Measurements from ENCODE around the gene ZNF808. TPM values are rescaled to one million over a fixed set of nuclear protein-coding genes. Genes with fewer than 3 reads are reported as not detected.
"Not testable (repeated sequence)": the region's sequence is repeated elsewhere in the genome, so short reads cannot be mapped to it uniquely, and the experiment has no call there.

ZNF808 gene
- total RNA-seq, 4 donors from 2014 or later: 11.3 to 18.7 (median 14.2) TPM

GRCh38 chr19:52535771-52536447 is 8.4 kb downstream of the ZNF808 start:
- Histone ChIP-seq H3K27me3 (no peaks in the 10 kb centered on the region), H3K9me3 (no peaks in the 10 kb centered on the region), H3K27ac (replicated peaks in 1 of 4) (peak overlapping the region; percentile 69 to 91 (median 84)), H3K4me3 (peak overlapping the region; percentile 62 to 80 (median 65)), H3K36me3 (peaks cover 5 to 19% (median 5%) of the 10 kb centered on the region in 4 donors), H3K4me1 (peaks cover 8 to 22% (median 15%) of the 10 kb centered on the region in 4 donors)
- intact Hi-C loops (cut with DNase I): no loop called here
- TF ChIP-seq POLR2AphosphoS5 (IDR thresholded peaks at IDR 0.05) (peak in 1 of 2 donors; percentile 61), EP300 (IDR thresholded peaks at IDR 0.05) (no peak), POLR2A (IDR thresholded peaks at IDR 0.05; ENCODE audit: low read depth) (no peak), CTCF (IDR thresholded peaks at IDR 0.05) (peak; percentile 11 to 47 (median 20))
- DNase-seq (ENCODE audit: extremely low spot score): peak; percentile 96
- under 1% methylated on average over 24 of the region's 50 CpGs for WGBS

DNA sequence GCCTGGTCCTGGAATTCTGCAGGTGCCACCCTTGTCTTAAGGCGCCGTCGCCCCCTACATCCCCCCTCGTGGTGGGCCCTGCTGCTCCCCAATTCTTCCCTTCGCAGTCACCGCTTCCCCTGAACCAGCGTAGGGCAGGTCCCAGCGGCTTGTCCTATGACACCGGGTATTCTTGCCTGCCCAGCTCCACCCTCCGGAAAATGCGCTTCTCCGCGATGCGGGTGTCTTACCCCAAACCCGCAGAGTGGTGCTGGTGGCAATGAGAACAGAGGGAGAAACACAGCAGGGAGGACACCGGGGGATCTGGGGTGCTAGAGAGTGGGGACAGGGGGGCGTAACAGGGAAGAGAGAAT is 9.0 kb downstream of the ZNF808 start:
- no peaks in the 10 kb centered on the region for H3K27me3 ChIP-seq

DNA sequence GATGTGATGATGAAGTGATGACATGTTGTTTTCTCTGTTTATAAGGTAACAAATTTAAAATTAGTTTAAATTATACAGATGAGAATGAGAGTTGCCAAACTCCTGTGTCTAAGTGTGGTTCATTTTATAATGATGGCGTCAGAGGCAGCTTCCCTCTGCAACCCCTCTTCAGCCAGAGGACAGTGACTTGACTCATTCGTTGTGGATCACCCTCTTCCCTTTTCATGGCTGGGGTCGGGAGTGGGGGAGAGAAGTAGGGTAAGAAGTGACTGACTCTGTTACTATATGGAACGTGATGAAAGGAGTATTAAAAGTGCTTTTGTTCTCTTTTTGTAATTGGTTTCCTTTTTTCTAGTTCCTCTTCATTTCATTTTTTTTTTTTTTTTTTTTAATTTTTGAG is 11.3 kb downstream of the ZNF808 start:
- H3K27ac ChIP-seq (replicated peaks in 1 of 4); intact Hi-C loops (cut with DNase I); DNase-seq (ENCODE audit: extremely low spot score); H3K27me3 ChIP-seq; H3K4me3 ChIP-seq; H3K9me3 ChIP-seq: not testable (repeated sequence)
- Histone ChIP-seq H3K36me3 (peaks cover 7 to 17% (median 9%) of the 10 kb centered on the region in 4 donors), H3K4me1 (peaks cover 8 to 22% (median 15%) of the 10 kb centered on the region in 4 donors)
- 48% methylated on average over 3 of the region's 4 CpGs for WGBS

More for the DNA sequence above, 9.0 kb downstream of the ZNF808 start:
- Histone ChIP-seq H3K36me3 (peaks cover 5 to 19% (median 5%) of the 10 kb centered on the region in 4 donors), H3K27ac (replicated peaks in 1 of 4) (peak overlapping the region; percentile 69 to 91 (median 84)), H3K4me3 (peak overlapping the region; percentile 62 to 80 (median 65)), H3K4me1 (peaks cover 8 to 22% (median 15%) of the 10 kb centered on the region in 4 donors), H3K9me3 (no peaks in the 10 kb centered on the region)
- WGBS: 6% methylated on average over 9 of the region's 17 CpGs
- no peak for TF ChIP-seq POLR2AphosphoS5 (IDR thresholded peaks at IDR 0.05)
- no peak for TF ChIP-seq EP300 (IDR thresholded peaks at IDR 0.05)
- TF ChIP-seq CTCF (IDR thresholded peaks at IDR 0.05): no peak
- TF ChIP-seq POLR2A (IDR thresholded peaks at IDR 0.05; ENCODE audit: low read depth): no peak
- intact Hi-C loops (cut with DNase I): no loop called here
- DNase-seq (ENCODE audit: extremely low spot score): no peak

DNA sequence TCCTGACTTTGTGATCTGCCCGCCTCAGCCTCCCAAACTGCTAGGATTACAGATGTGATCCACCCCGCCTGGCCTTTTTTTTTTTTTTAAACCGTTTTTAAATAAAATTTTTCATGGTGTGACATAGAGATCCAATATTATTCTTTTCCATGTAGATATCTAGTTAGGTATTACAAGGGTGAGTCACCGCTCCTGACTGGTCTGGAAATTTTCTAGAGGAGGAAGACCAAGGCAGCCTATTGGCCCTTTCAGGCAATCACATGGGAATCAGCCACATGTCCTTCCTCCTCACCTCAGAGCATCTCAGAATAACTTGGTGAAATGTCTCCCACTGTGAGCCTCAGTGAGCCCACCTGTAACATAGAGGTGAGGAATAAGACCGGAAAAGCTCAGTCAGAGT is 13.7 kb downstream of the ZNF808 start:
- 98% methylated on average over 5 of the region's 5 CpGs for WGBS

GRCh38 chr19:52541608-52542007 is 14.1 kb downstream of the ZNF808 start:
- WGBS: 85% methylated on average over 5 of the region's 5 CpGs
- no peak for DNase-seq (ENCODE audit: extremely low spot score)
- intact Hi-C loops (cut with DNase I): no loop called here
- Histone ChIP-seq H3K36me3 (peaks cover 22 to 40% (median 35%) of the 10 kb centered on the region in 4 donors), H3K4me1 (peaks cover 0 to 7% (median 2%) of the 10 kb centered on the region in 4 donors), H3K9me3 (no peaks in the 10 kb centered on the region), H3K4me3 (no peak overlapping the region), H3K27me3 (no peaks in the 10 kb centered on the region), H3K27ac (replicated peaks in 1 of 4) (no peak overlapping the region)
- TF ChIP-seq POLR2AphosphoS5 (IDR thresholded peaks at IDR 0.05) (no peak), POLR2A (IDR thresholded peaks at IDR 0.05; ENCODE audit: low read depth) (no peak), EP300 (IDR thresholded peaks at IDR 0.05) (no peak), CTCF (IDR thresholded peaks at IDR 0.05) (no peak)

More for the DNA sequence above, 13.7 kb downstream of the ZNF808 start:
- peaks cover 22 to 36% (median 31%) of the 10 kb centered on the region in 4 donors for H3K36me3 ChIP-seq
- H3K27ac ChIP-seq (replicated peaks in 1 of 4); DNase-seq (ENCODE audit: extremely low spot score); H3K4me3 ChIP-seq; H3K27me3 ChIP-seq; intact Hi-C loops (cut with DNase I); H3K9me3 ChIP-seq: not testable (repeated sequence)
- H3K4me1 ChIP-seq: peaks cover 0 to 10% (median 4%) of the 10 kb centered on the region in 4 donors

DNA sequence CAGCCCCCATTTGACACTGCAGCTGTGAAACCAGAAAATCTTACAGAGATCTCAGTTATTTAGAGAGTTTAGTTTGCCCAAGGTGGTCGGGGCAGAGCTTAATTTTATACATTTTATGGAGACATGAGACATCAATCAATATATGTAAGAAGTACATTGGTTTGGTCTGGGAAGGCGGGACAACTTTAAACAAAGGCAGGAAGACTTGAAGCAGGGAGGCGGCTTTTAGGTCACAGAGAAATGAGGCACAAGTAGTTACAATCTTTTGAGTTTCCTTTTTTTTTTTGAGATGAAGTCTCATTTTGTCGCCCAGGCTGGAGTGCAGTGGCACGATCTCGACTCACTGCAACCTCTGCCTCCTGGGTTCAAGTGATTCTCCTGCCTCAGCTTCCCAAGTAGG is 15.1 kb downstream of the ZNF808 start:
- 70% methylated on average over 6 of the region's 6 CpGs for WGBS
- H3K9me3 ChIP-seq; intact Hi-C loops (cut with DNase I); H3K27me3 ChIP-seq; H3K27ac ChIP-seq (replicated peaks in 1 of 4); H3K4me3 ChIP-seq; H3K4me1 ChIP-seq; DNase-seq (ENCODE audit: extremely low spot score): not testable (repeated sequence)
- H3K36me3 ChIP-seq: peaks cover 30 to 49% (median 44%) of the 10 kb centered on the region in 4 donors

Measured in esophagus muscularis mucosa (tissue), 4 donors.